GM12878 (cell line): ENCODE measurements around the gene RPL10A. TPM values are rescaled to one million over a fixed set of nuclear protein-coding genes. Genes with fewer than 3 reads are reported as not detected.

Experiments used
- ATAC-seq: fragments of 200-7000 bp; cut with Tn5 transposase; 3 replicates; pipeline ENCODE4 v1.9.1; 2020; ENCODE audit warnings: mild to moderate bottlenecking, moderate library complexity
- BruUV-seq: library from RNA; stranded (reverse); fragments of 400-500 nt; replicated peaks from 2 replicates; lab custom pipeline; 2021; lab: Mats Ljungman, UMichigan
- CTCF ChIA-PET: fragments of 300-600 bp; sonication (Branson Sonifier 250); formaldehyde crosslinking; extraction: SDS; loops from one replicate; lab custom pipeline; 2021; ENCODE audit warnings: inconsistent platforms; lab: Yijun Ruan, JAX
- POLR2A ChIA-PET: fragments of 350-600 bp; formaldehyde crosslinking; extraction: SDS; loops from one replicate; lab custom pipeline; 2021; ENCODE audit warnings: inconsistent platforms; lab: Charles Lee
- RAD21 ChIA-PET: fragments of 300-600 bp; sonication (Branson Sonifier 250); formaldehyde crosslinking; loops from one replicate; lab custom pipeline; 2023; ENCODE audit warnings: antibody characterized with exemption; ENCODE audit not compliant: unreplicated experiment; lab: Charles Lee
- SMC1A ChIA-PET: fragments of 300-600 bp; sonication (Branson Sonifier 250); formaldehyde crosslinking; loops from one replicate; lab custom pipeline; 2023; ENCODE audit not compliant: unreplicated experiment, uncharacterized antibody; lab: Charles Lee
- DNase-seq: peaks from one replicate; pipeline ENCODE4 v3.0.0-alpha.2; 2011; ENCODE audit warnings: low read depth, low spot score
- FAIRE-seq: peaks from 3 replicates; lab custom pipeline; 2011; peaks lifted over from hg19 to GRCh38; lab: Jason Lieb, UNC
- H2AFZ ChIP-seq: 2 replicates; pipeline ENCODE4 v1.6.0; 2011; ENCODE audit warnings: low read depth, low read length, control low read depth; ENCODE audit not compliant: control insufficient read depth
- H3K27ac ChIP-seq: 2 replicates; pipeline ENCODE4 v1.5.1; 2011; ENCODE audit warnings: control low read depth; ENCODE audit not compliant: control insufficient read depth, insufficient read depth
- H3K27me3 ChIP-seq, 2 experiments: replicated peaks in 1 of 2; 2 replicates each; pipeline versions ENCODE4 v1.6.0 to v1.6.1; 2011; ENCODE audit warnings: low read length in 1 of 2; ENCODE audit not compliant: control insufficient read depth in 2 of 2, insufficient read depth in 2 of 2
- H3K36me3 ChIP-seq, 2 experiments: 2 replicates each; pipeline ENCODE4 v1.5.1; 2011; ENCODE audit warnings: low read length in 1 of 2; ENCODE audit not compliant: control insufficient read depth in 2 of 2, insufficient read depth in 2 of 2
- H3K4me1 ChIP-seq: 2 replicates; pipeline ENCODE4 v1.6.1; 2011; ENCODE audit warnings: mild to moderate bottlenecking, low read length, moderate library complexity, mixed read lengths; ENCODE audit not compliant: control insufficient read depth, insufficient read depth
- H3K4me2 ChIP-seq: 2 replicates; pipeline ENCODE4 v1.6.0; 2011; ENCODE audit warnings: control low read depth; ENCODE audit not compliant: control insufficient read depth, insufficient read depth
- H3K4me3 ChIP-seq: fragments of 200-600 bp; sonication (generic); 2 replicates; pipeline ENCODE4 v1.5.1; 2016
- H3K79me2 ChIP-seq: 2 replicates; pipeline ENCODE4 v1.6.0; 2011; ENCODE audit warnings: low read length; ENCODE audit not compliant: control insufficient read depth, insufficient read depth
- H3K9ac ChIP-seq: 2 replicates; pipeline ENCODE4 v1.8.0; 2011; ENCODE audit warnings: low read length, control low read depth, mixed read lengths; ENCODE audit not compliant: control insufficient read depth, insufficient read depth
- H3K9me3 ChIP-seq: replicated peaks from 3 replicates; pipeline ENCODE4 v1.5.1; 2011; ENCODE audit warnings: mild to moderate bottlenecking, low read length; ENCODE audit not compliant: control insufficient read depth, insufficient read depth
- H4K20me1 ChIP-seq: 2 replicates; pipeline ENCODE4 v1.6.0; 2011; ENCODE audit not compliant: control insufficient read depth, insufficient read depth
- GABPA ChIP-seq: IDR thresholded peaks from 2 replicates; pipeline ENCODE4 v1.6.1; 2014; ENCODE audit warnings: antibody characterized with exemption, low read depth, mild to moderate bottlenecking, inconsistent platforms
- GATAD2B ChIP-seq: fragments of 450-650 bp; conservative IDR thresholded peaks from 2 replicates; pipeline ENCODE4 v1.6.1; 2017; ENCODE audit warnings: low read depth, mild to moderate bottlenecking, moderate library complexity
- MYC ChIP-seq: IDR thresholded peaks from 2 replicates; pipeline ENCODE4 v1.6.1; 2011; ENCODE audit warnings: mild to moderate bottlenecking, low read length, moderate library complexity, inconsistent platforms; ENCODE audit not compliant: insufficient read depth, insufficient replicate concordance, insufficient read length, severe bottlenecking
- SP1 ChIP-seq: IDR thresholded peaks from one replicate; pipeline ENCODE4 v1.6.1; 2011; ENCODE audit warnings: low read depth, low read length
- SREBF2 ChIP-seq: IDR thresholded peaks from 2 replicates; pipeline ENCODE4 v1.6.1; 2012; ENCODE audit warnings: mild to moderate bottlenecking, low read length
- TBL1XR1 ChIP-seq: IDR thresholded peaks from 2 replicates; pipeline ENCODE4 v1.6.1; 2012; ENCODE audit warnings: low read depth, low read length, improper control_type of control experiment
- TCF3 ChIP-seq: IDR thresholded peaks from 2 replicates; pipeline ENCODE4 v1.6.1; 2012; ENCODE audit warnings: low read depth, mild to moderate bottlenecking, low read length, borderline replicate concordance; ENCODE audit not compliant: insufficient read depth
- WGBS: methylation state at CpG from one replicate; pipeline ENCODE4 v1.1.6; 2016; ENCODE audit warnings: low lambda C conversion rate; ENCODE audit not compliant: insufficient replicate concordance, insufficient coverage; ENCODE audit errors: missing lambda C conversion rate; 5-methylcytosine and 5-hydroxymethylcytosine counted together
- in situ Hi-C: fragments of 300-500 bp; cut with MboI; formaldehyde crosslinking; loops from 9 replicates; pipeline ENCODE4 v1.14.3; 2018; ENCODE audit warnings: mixed read lengths
- intact Hi-C: fragments of 100-400 bp; cut with micrococcal nuclease; formaldehyde crosslinking; loops from one replicate; pipeline ENCODE4 v1.14.2; 2022; ENCODE audit not compliant: unreplicated experiment
- polyA plus RNA-seq, 11 experiments: library from polyadenylated mRNA; depleted of rRNA in 4 of 11; unstranded in 6 of 11; stranded (reverse) in 5 of 11; fragments of >200 nt; fragmentation: Nextera tagmentation in 4 of 11; fragmentation: Illumina TruSeq in 1 of 11; extraction: Ambion mirVana in 4 of 11; extraction: Trizol in 1 of 11; gene quantifications; 1 replicate in 1 of 11; 2 replicates in 10 of 11; pipeline versions ENCODE4 v1.2.1 to v1.2.3, GENCODE V29; 2011 to 2016; ENCODE audit warnings: inconsistent platforms in 2 of 11, missing spikeins in 2 of 11, low read depth in 1 of 11
- total RNA-seq, 4 experiments: library from RNA; depleted of rRNA in 3 of 4; stranded (reverse); fragments of >200 nt in 3 of 4; fragmentation: Illumina TruSeq in 1 of 4; extraction: Trizol in 1 of 4; gene quantifications; 2 replicates each; pipeline versions ENCODE4 v1.2.1 to v1.2.3, GENCODE V29; 2013 to 2021
- TF ChIP-seq, protein P1 (sequence below): IDR thresholded peaks from 2 replicates; pipeline ENCODE4 v1.6.1; 2011; ENCODE audit warnings: borderline replicate concordance, low read depth, mild to moderate bottlenecking, moderate library complexity, low read length; ENCODE audit not compliant: insufficient read depth, poor library complexity, severe bottlenecking
- TF ChIP-seq, protein P2 (sequence below): fragments of 450-650 bp; IDR thresholded peaks from 2 replicates; pipeline ENCODE4 v1.6.1; 2017; ENCODE audit warnings: mild to moderate bottlenecking
- TF ChIP-seq, protein P3 (sequence below): fragments of 450-650 bp; IDR thresholded peaks from 2 replicates; pipeline ENCODE4 v1.6.1; 2018; ENCODE audit warnings: mild to moderate bottlenecking, low read depth, moderate library complexity; ENCODE audit not compliant: partially characterized antibody
- TF ChIP-seq, protein P4 (sequence below): fragments of 150-350 bp; IDR thresholded peaks from 2 replicates; pipeline ENCODE4 v1.6.1; 2014; ENCODE audit warnings: mild to moderate bottlenecking, low read depth, low read length
- TF ChIP-seq, protein P5 (sequence below): IDR thresholded peaks from 2 replicates; pipeline ENCODE4 v1.6.1; 2011; ENCODE audit warnings: borderline replicate concordance, low read depth, mild to moderate bottlenecking, moderate library complexity, mixed read lengths, low read length; ENCODE audit not compliant: insufficient read depth; ENCODE audit errors: extremely low read length

RPL10A gene
- total and polyA plus RNA-seq, 10 of the 15 experiments (the other 5 are each of a cell fraction or from before 2014, with no cell fraction given), result 833 to 4,029 (median 2,795) TPM

DNA sequence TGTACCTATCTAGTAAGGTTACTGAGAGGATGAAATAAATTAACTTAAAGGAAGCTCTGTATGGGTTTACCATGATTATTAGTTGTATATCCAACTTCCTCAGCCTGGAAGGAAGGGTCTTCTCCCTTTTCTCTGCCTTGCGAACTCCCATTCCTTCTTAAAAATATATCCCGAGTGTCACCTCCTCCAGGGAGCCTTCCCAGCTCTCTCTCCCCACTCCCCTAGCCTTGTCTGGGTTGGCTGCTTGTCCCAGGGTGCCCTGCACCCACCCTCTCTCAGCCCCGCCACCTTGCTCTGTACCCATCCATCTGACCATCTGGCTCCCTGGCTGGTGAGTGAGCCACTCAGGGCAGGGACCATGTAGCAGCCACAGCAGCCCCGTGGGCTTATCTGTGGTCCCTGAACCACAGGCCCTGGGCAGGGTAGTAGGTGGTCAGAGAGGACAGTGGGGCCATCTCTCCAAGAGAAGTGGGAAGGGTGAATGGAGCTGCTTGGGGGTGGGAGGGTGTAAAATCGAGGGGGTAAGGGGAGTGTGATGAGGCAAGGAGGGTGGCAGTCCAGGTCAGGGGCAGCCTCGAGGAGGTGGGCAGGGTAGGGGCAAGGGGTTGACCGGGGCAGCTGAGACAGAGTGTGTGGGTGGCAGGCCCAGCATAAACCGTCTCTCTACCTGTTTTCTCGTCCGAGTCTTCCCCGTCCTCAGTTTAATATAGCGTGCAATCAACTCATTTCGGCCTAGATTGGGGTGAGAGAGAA is 15.9 kb downstream of the RPL10A start:
- Histone ChIP-seq H3K4me3 (no peak overlapping the region), H3K9me3 (no peaks in the 10 kb centered on the region), H3K79me2 (no peaks in the 10 kb centered on the region), H3K27me3 (no peaks in the 10 kb centered on the region; a peak in 2 of 4 replicates), H3K4me2 (no peak overlapping the region), H2AFZ (no peak overlapping the region), H4K20me1 (no peaks in the 10 kb centered on the region), H3K27ac (no peak overlapping the region), H3K36me3 (no peaks in the 10 kb centered on the region), H3K4me1 (no peaks in the 10 kb centered on the region), H3K9ac (no peak overlapping the region)
- ATAC-seq (no peak), FAIRE-seq (no peak), DNase-seq (no peak)
- in situ Hi-C loops, result no loop called here
- WGBS, result 48% methylated on average over 12 of the region's 13 CpGs
- intact Hi-C loops, result no loop called here
- POLR2A ChIA-PET, result interaction anchor here (0.7 kb wide), 1 partner anchor 14 kb away, joined by 3 read pairs; no protein-coding TSS in a partner anchor
- CTCF ChIA-PET, result no interaction called here
- RAD21 ChIA-PET, result no interaction called here
- no TSS peak for BruUV-seq
- SMC1A ChIA-PET, result no interaction called here
- TF ChIP-seq, protein P1, sequence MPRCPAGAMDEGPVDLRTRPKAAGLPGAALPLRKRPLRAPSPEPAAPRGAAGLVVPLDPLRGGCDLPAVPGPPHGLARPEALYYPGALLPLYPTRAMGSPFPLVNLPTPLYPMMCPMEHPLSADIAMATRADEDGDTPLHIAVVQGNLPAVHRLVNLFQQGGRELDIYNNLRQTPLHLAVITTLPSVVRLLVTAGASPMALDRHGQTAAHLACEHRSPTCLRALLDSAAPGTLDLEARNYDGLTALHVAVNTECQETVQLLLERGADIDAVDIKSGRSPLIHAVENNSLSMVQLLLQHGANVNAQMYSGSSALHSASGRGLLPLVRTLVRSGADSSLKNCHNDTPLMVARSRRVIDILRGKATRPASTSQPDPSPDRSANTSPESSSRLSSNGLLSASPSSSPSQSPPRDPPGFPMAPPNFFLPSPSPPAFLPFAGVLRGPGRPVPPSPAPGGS, result no peak
- TF ChIP-seq GABPA, result no peak
- TF ChIP-seq, protein P2, sequence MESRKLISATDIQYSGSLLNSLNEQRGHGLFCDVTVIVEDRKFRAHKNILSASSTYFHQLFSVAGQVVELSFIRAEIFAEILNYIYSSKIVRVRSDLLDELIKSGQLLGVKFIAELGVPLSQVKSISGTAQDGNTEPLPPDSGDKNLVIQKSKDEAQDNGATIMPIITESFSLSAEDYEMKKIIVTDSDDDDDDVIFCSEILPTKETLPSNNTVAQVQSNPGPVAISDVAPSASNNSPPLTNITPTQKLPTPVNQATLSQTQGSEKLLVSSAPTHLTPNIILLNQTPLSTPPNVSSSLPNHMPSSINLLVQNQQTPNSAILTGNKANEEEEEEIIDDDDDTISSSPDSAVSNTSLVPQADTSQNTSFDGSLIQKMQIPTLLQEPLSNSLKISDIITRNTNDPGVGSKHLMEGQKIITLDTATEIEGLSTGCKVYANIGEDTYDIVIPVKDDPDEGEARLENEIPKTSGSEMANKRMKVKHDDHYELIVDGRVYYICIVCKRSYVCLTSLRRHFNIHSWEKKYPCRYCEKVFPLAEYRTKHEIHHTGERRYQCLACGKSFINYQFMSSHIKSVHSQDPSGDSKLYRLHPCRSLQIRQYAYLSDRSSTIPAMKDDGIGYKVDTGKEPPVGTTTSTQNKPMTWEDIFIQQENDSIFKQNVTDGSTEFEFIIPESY, result no peak
- TF ChIP-seq SREBF2, result no peak
- TF ChIP-seq GATAD2B, result no peak
- TF ChIP-seq, protein P3, sequence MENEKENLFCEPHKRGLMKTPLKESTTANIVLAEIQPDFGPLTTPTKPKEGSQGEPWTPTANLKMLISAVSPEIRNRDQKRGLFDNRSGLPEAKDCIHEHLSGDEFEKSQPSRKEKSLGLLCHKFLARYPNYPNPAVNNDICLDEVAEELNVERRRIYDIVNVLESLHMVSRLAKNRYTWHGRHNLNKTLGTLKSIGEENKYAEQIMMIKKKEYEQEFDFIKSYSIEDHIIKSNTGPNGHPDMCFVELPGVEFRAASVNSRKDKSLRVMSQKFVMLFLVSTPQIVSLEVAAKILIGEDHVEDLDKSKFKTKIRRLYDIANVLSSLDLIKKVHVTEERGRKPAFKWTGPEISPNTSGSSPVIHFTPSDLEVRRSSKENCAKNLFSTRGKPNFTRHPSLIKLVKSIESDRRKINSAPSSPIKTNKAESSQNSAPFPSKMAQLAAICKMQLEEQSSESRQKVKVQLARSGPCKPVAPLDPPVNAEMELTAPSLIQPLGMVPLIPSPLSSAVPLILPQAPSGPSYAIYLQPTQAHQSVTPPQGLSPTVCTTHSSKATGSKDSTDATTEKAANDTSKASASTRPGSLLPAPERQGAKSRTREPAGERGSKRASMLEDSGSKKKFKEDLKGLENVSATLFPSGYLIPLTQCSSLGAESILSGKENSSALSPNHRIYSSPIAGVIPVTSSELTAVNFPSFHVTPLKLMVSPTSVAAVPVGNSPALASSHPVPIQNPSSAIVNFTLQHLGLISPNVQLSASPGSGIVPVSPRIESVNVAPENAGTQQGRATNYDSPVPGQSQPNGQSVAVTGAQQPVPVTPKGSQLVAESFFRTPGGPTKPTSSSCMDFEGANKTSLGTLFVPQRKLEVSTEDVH, result no peak
- TF ChIP-seq SP1, result no peak
- no peak for TF ChIP-seq TCF3
- TF ChIP-seq, protein P4, sequence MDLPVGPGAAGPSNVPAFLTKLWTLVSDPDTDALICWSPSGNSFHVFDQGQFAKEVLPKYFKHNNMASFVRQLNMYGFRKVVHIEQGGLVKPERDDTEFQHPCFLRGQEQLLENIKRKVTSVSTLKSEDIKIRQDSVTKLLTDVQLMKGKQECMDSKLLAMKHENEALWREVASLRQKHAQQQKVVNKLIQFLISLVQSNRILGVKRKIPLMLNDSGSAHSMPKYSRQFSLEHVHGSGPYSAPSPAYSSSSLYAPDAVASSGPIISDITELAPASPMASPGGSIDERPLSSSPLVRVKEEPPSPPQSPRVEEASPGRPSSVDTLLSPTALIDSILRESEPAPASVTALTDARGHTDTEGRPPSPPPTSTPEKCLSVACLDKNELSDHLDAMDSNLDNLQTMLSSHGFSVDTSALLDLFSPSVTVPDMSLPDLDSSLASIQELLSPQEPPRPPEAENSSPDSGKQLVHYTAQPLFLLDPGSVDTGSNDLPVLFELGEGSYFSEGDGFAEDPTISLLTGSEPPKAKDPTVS, result no peak
- TF ChIP-seq TBL1XR1, result no peak
- TF ChIP-seq MYC, result no peak
- TF ChIP-seq, protein P5, sequence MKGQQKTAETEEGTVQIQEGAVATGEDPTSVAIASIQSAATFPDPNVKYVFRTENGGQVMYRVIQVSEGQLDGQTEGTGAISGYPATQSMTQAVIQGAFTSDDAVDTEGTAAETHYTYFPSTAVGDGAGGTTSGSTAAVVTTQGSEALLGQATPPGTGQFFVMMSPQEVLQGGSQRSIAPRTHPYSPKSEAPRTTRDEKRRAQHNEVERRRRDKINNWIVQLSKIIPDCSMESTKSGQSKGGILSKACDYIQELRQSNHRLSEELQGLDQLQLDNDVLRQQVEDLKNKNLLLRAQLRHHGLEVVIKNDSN, result no peak
